Raji (cell line): Measurements from ENCODE around the gene VANGL2.

ENCODE experiments used
- POLR2A ChIP-seq: IDR thresholded peaks from 2 replicates; pipeline ENCODE4 v1.6.1; 2011; ENCODE audit warnings: low read depth, low read length, control low read depth; ENCODE audit not compliant: insufficient read depth

The VANGL2 gene

GRCh38 chr1:160365325-160365724 is 35.0 kb upstream of the VANGL2 start:
- no peak for TF ChIP-seq POLR2A

- TF ChIP-seq POLR2A: no peak
Observed at GRCh38 chr1:160366731-160367515, 33.4 kb upstream of the VANGL2 start, which contains the start of gene NHLH1. NHLH1 (plus strand) TSS chr1:160367071; CDS start chr1:160370732, 3,661 bp downstream.

- no peak for TF ChIP-seq POLR2A
Observed at GRCh38 chr1:160367516-160367900, 32.9 kb upstream of the VANGL2 start.

- TF ChIP-seq POLR2A: no peak
Observed at GRCh38 chr1:160367934-160368923, 32.1 kb upstream of the VANGL2 start.

GRCh38 chr1:160369087-160369486 is 31.3 kb upstream of the VANGL2 start:
- no peak for TF ChIP-seq POLR2A

- no peak for TF ChIP-seq POLR2A
Observed at GRCh38 chr1:160370561-160371345, 29.6 kb upstream of the VANGL2 start.

- TF ChIP-seq POLR2A: no peak
Observed at GRCh38 chr1:160371346-160371631, 29.1 kb upstream of the VANGL2 start.

GRCh38 chr1:160371756-160372155 is 28.6 kb upstream of the VANGL2 start:
- TF ChIP-seq POLR2A: no peak

GRCh38 chr1:160373696-160374095 is 26.7 kb upstream of the VANGL2 start:
- no peak for TF ChIP-seq POLR2A

- TF ChIP-seq POLR2A: no peak
Observed at GRCh38 chr1:160374306-160375110, 25.9 kb upstream of the VANGL2 start.

GRCh38 chr1:160375788-160376524 is 24.4 kb upstream of the VANGL2 start:
- no peak for TF ChIP-seq POLR2A

- no peak for TF ChIP-seq POLR2A
Observed at GRCh38 chr1:160376525-160377131, 23.7 kb upstream of the VANGL2 start.

- no peak for TF ChIP-seq POLR2A
Observed at GRCh38 chr1:160377585-160378206, 22.7 kb upstream of the VANGL2 start.
